HG03575 (cell line): ENCODE results near the gene PRKAA2.
A peak's percentile ranks its signal among the peaks of the same experiment; 100 is the strongest.

Experiments
- ATAC-seq: cut with Tn5 transposase; IDR thresholded peaks from one replicate; pipeline ENCODE4 v1.9.1; 2021; ENCODE audit not compliant: unreplicated experiment, insufficient number of reproducible peaks, low FRiP score; ENCODE audit errors: extremely low read depth

The PRKAA2 gene

GRCh38 chr1:56707379-56707778 lies 62.3 kb downstream of the PRKAA2 start:
- ATAC-seq, result no peak

DNA sequence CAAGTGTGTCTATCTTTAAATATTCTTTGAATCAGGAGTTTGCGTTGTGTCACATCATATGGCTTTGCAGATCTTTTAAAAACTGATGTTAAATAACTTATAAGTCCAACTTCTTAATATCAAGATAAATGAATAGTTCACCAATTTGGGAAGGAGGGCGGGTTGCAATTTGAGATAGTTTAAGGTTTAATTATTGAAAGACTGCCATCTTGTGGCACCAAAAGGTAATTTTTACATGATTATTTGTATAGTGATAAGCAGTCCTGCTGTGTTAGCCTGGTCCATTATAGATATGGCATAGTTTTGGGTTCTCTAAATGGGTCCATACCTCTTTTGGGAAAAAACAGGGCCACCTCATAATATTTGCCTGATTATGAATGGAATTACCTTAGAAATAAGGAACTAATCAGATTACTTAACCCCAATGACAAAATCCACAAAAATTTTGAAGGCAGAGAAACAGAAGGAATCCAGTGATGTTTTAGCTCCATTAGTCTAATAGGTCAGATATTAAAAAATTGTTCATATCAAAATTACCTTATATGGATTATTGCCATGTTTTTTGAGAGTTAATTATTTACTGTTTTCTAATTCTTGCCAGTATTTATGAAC lies 64.3 kb downstream of the PRKAA2 start:
- peak; percentile 64 for ATAC-seq

DNA sequence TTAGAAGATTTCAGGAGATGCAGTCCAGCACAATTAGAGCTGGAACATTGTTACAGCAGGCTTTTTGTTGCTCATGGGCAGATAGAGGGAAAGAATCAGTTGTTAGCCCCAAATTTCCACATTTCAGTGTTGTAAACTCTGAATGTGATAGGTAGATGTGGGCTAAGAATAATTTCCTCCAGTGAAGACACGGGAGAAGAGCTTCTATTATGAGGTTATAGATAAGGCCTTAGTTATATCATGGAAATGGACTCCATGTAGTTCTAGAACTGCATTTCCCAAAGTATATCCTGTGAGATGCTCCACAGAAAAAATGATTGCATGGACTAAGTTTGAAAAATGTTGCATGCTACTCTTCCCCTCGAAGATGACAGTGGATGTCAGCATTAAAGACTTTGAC lies 64.9 kb downstream of the PRKAA2 start:
- no peak for ATAC-seq

DNA sequence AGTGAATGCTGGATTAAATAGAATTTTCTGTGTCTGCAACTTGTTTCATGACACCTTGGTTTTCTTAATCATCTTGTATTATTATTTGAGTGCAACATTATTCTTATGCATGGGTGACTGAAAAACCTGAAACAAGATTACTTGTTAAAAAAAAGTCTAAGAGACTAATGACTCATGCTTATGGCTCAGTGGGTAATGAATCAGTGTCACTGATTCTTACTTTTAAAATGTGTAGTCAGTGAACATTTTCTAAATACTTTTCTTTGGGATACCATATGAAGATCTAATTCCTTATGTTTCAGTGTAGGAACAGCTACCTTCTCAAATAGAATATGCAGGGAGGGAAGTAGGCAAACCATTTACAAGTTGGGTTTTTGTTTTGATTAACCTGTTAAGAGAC lies 65.5 kb downstream of the PRKAA2 start:
- no peak for ATAC-seq

DNA sequence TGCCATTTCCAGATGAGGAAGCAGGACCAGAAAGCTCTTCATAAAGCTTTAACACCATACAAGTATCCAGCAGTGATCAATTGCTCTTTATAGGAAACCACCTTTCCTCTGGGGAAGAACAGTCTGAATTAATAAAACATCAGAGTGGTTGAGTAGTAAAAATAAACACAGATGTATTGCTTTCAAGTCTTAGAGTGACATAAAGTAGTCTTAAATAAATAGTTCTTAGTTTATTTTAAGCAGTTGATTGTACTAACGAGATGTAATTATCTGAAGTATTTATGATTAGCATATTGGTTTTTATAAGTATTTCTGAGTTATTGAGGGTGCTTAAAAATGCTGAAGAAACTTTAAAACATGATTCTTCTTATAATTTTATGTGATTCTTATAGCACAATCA lies 67.0 kb downstream of the PRKAA2 start:
- ATAC-seq, result no peak

DNA sequence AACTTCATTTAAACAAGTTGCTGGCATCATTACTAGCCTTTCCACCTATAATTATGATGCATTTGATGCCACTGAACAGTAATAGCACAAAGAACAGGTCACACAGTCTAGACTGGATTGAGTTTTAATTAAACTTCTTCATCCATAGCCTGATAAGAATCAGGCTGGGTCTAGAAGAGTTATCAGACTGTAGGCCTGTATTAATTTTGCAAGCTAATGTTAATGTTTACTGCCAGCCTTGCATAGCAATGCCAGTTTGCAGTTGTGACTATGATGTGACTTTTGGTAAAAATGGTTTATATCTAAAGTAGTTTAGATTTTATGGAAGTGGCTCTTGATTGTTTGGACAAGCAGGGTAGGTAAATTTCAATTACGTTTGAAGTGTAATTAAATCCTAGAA lies 68.0 kb downstream of the PRKAA2 start:
- ATAC-seq, result no peak

DNA sequence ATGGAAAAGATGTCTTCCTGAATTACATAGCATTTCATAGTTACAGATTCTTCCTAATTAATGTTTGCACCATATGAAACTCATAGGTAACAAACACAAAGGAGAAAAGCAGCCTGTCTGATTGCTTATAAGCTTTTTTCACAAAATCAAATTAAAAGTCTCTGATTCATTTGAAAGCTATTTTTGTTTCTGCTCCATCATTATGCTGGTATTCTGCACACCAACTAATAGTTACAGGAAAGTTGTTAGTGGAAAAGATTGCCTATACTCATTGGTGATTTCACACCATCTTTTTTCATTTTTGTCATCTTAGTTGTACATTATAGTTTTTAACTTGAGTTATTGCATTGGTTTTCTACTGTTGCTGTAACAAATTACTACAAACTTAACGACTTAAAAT lies 70.0 kb downstream of the PRKAA2 start:
- ATAC-seq, result no peak

GRCh38 chr1:56719171-56719570 lies 74.1 kb downstream of the PRKAA2 start:
- no peak for ATAC-seq

DNA sequence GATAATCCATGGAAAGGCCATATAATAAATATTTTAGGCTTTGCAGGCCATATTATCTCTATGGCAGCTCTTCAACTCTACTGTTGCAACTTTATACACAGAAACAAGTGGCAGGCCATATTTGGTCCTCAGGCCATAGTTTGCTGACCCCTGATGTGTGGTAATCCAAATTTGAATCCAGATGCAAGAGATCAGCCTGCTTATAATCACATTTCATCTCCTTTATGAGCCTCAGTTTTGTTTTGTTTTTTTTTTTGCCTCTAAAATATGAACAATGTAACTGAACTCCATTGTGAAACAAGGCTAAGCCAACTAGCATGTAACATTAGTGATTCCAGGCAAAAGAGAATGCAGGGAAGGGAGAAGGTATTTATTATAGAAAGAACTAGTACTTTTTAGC lies 81.6 kb downstream of the PRKAA2 start:
- no peak for ATAC-seq

DNA sequence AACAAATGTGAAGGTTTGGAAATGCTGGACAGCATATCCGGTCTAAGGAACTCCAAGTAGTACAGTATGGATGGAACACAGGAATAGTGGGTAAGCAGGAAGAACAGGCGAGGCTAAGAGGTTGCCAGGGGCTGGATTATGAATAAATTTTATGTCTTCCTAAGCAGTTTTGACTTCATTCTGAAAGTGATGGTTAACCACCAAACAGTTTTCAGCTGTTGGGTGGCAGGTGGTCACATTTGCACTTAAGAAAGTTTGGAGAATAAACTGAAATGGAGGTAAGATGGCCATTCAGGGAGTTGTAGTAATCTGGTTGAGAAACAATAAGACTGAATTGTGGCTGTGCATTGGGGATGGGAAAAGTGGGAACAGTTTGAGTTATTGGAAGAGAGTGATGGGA lies 83.8 kb downstream of the PRKAA2 start:
- no peak for ATAC-seq

GRCh38 chr1:56745231-56745630 lies 100.1 kb downstream of the PRKAA2 start:
- ATAC-seq, result no peak

DNA sequence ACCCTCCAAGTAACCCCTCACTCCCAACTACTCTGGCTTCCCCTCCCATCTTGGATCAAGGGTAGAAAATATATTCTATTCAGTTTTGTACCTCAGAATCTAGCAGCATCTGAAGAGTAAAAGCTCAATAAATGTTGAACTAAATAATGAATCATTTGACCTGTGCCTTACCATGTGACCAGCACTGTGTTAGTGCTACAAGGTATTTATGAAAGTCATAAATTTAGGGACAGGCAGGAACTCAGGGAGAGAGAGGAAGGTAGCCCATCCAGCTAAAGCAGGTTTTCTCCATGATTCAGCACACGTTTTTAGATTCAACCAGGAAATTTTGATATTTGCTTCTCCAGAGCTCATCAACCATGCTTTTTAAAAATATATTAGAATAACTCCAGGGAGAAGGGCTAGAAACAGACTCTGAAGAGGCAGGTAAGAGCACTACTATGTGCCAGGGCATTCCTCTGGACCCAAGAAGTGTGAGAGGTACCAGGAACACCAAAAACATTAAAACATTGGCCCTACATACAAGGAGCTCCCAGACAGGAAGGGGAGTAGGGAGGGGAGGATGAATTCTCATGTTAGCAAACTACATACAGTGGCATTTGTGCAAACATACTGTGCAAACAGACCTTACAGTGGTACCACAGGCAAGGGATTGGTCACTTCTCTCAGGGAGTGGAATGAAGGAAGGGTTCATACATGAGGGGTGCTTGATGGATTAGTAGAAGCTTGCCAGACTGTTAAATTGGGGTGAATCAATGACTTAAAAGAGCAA lies 109.8 kb downstream of the PRKAA2 start:
- no peak for ATAC-seq

DNA sequence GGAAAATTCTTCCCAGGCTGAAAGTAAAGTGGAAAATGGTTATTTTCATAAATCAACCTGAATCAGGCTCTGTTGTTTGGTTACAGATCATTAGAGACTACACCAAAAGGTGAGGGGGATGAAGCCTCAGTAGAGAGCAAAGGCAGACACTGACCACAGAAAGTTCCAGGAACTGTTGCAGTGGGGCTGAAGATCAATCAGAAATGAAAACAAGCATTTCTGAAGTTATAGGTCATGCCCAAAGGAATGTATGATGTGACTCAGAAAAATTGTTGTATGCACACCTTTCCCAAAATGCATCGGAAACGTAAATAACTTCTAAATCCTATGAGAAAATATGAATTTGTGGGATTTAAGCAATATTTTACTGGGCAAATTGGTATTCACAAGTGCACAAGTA lies 110.8 kb downstream of the PRKAA2 start:
- ATAC-seq, result no peak

- ATAC-seq, result no peak
Observed at GRCh38 chr1:56758135-56758534, 113.0 kb downstream of the PRKAA2 start.

DNA sequence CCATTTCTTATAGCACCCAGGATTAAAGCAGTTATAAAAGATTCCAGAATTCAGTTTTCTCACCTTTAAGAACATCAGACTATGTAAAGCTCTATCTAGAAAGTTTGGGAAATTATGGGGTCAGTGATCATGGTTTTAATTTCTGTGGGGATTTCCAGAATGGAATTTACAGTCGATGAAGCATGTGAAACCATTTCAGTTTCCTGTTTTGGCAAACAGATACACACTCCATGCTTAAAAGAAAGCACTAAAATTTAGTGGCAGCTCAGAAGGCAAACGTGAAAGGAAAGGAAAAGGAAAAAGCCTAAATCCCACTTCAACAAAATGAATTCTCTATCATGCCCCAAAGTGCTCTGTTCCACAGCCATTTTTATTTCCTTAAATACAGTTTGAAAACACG lies 113.7 kb downstream of the PRKAA2 start:
- ATAC-seq, result no peak
